K562 (cell line): ENCODE measurements around the gene PBXIP1. TPM values are rescaled to one million over a fixed set of nuclear protein-coding genes. Genes with fewer than 3 reads are reported as not detected.
A peak's percentile ranks its signal among the peaks of the same experiment; 100 is the strongest.

Experiments
- ATF3 ChIP-seq, 2 experiments: fragments of 450-650 bp in 1 of 2; sonication (generic) in 1 of 2; formaldehyde crosslinking in 1 of 2; IDR thresholded peaks in 1 of 2; conservative IDR thresholded peaks in 1 of 2; 2 replicates each; pipeline versions ENCODE4 v1.6.1 to v1.8.1; 2016 to 2023; ENCODE audit warnings: mild to moderate bottlenecking in 2 of 2, moderate library complexity in 2 of 2, inconsistent platforms in 1 of 2, missing genetic modification reagents in 1 of 2
- CBX8 ChIP-seq: fragments of 200-600 bp; sonication (generic); IDR thresholded peaks from 2 replicates; pipeline ENCODE4 v1.6.1; 2012; ENCODE audit warnings: borderline replicate concordance, mixed run types, low read depth, mild to moderate bottlenecking, moderate library complexity, mixed read lengths, low read length, control low read depth, inconsistent platforms; ENCODE audit not compliant: poor library complexity, severe bottlenecking; ENCODE audit errors: extremely low read depth
- ETV6 ChIP-seq, 3 experiments: fragments of 150-350 bp in 1 of 3; sonication (generic) in 1 of 3; formaldehyde crosslinking in 1 of 3; IDR thresholded peaks; 2 replicates each; pipeline versions ENCODE4 v1.6.1 to v1.8.0; 2014 to 2022; ENCODE audit warnings: borderline replicate concordance in 2 of 3, low read depth in 2 of 3, antibody characterized with exemption in 1 of 3, low read length in 1 of 3, mild to moderate bottlenecking in 1 of 3, missing genetic modification reagents in 1 of 3
- GTF2E2 ChIP-seq: fragments of 200-800 bp; sonication (Bioruptor generic); IDR thresholded peaks from 2 replicates; pipeline ENCODE4 v1.6.1; 2016; ENCODE audit warnings: missing genetic modification characterization, missing compliant biosample characterization
- MGA ChIP-seq: fragments of 450-650 bp; IDR thresholded peaks from 2 replicates; pipeline ENCODE4 v1.6.1; 2016; ENCODE audit warnings: mild to moderate bottlenecking, moderate library complexity
- MNT ChIP-seq, 2 experiments: fragments of 450-650 bp; conservative IDR thresholded peaks; 2 replicates each; pipeline ENCODE4 v1.6.1; 2017; ENCODE audit warnings: mild to moderate bottlenecking in 2 of 2, moderate library complexity in 2 of 2
- NONO ChIP-seq, 2 experiments: fragments of 200-400 bp in 1 of 2; fragments of 450-650 bp in 1 of 2; formaldehyde crosslinking in 1 of 2; IDR thresholded peaks; 2 replicates each; pipeline ENCODE4 v1.6.1; 2017; ENCODE audit warnings: low read depth in 2 of 2, mild to moderate bottlenecking in 2 of 2, moderate library complexity in 2 of 2, low read length in 1 of 2
- POLR2G ChIP-seq: fragments of 200-400 bp; formaldehyde crosslinking; IDR thresholded peaks from 2 replicates; pipeline ENCODE4 v1.6.1; 2017; ENCODE audit warnings: low read depth, mild to moderate bottlenecking, antibody characterized with exemption, low read length, moderate library complexity
- SAFB ChIP-seq: fragments of 200-400 bp; formaldehyde crosslinking; IDR thresholded peaks from 2 replicates; pipeline ENCODE4 v1.6.1; 2017; ENCODE audit warnings: low read depth, low read length, borderline replicate concordance
- polyA plus RNA-seq, 8 experiments: library from polyadenylated mRNA; depleted of rRNA in 4 of 8; stranded (reverse) in 5 of 8; unstranded in 3 of 8; fragments of >200 nt; fragmentation: Nextera tagmentation in 2 of 8; fragmentation: Illumina TruSeq in 1 of 8; extraction: Ambion mirVana in 2 of 8; extraction: Trizol in 1 of 8; gene quantifications; 2 replicates each; pipeline versions ENCODE4 v1.2.1 to v1.2.3, GENCODE V29; 2011 to 2014; ENCODE audit warnings: inconsistent platforms in 1 of 8, missing spikeins in 1 of 8
- total RNA-seq, 7 experiments: library from RNA; depleted of rRNA in 6 of 7; stranded (reverse); fragments of >200 nt in 6 of 7; fragmentation: Illumina TruSeq in 2 of 7; extraction: Trizol in 2 of 7; gene quantifications; 2 replicates each; pipeline versions ENCODE4 v1.2.1 to v1.2.3, GENCODE V29; 2011 to 2021; ENCODE audit warnings: low replicate concordance in 1 of 7

The PBXIP1 gene
- total and polyA plus RNA-seq, 9 of the 15 experiments (the other 6 are each of a cell fraction or from before 2014, with no cell fraction given): 0.13 to 8.3 (median 5.8) TPM

- TF ChIP-seq MGA (peak; percentile 20; the same call in 1 of the 2 replicates), SAFB (no peak), GTF2E2 (tag) (peak; percentile 32; the same call in 1 of the 2 replicates), POLR2G (peak; percentile 62; the same call in 1 of the 2 replicates), CBX8 (no peak), MNT (conservative IDR thresholded peaks at IDR 0.05) (0 out of 4 replicates have a peak, but pooled peaks of 1 of the 2 experiments have one; percentile 14), ETV6 (IDR thresholded peaks at IDR 0.05; ENCODE audit: borderline replicate concordance in 1 of 2, low read depth in 2 of 2, low read length in 1 of 2) (no peak), ETV6 (CRISPR knock-in tag; IDR thresholded peaks at IDR 0.05; ENCODE audit: borderline replicate concordance) (no peak), NONO (IDR thresholded peaks at IDR 0.05; ENCODE audit: low read depth in 2 of 2, low read length in 1 of 2) (0 out of 4 replicates have a peak, but pooled peaks of 1 of the 2 experiments have one; percentile 10), ATF3 (IDR thresholded peaks at IDR 0.05) (peak; percentile 64; the same call in 1 of the 2 replicates), ATF3 (CRISPR knock-in tag; conservative IDR thresholded peaks at IDR 0.05) (no peak)
Measured at GRCh38 chr1:154975409-154976059, 19.6 kb upstream of the PBXIP1 start (continued).
